Neural progenitor cell (in vitro differentiated cells): ENCODE results near the gene CDV3.

Experiments used
- CTCF ChIP-seq: fragments of 200-600 bp; sonication (generic); IDR thresholded peaks from 2 replicates; pipeline ENCODE4 v1.5.1; 2017; ENCODE audit warnings: antibody characterized with exemption, mild to moderate bottlenecking
- EZH2 ChIP-seq: fragments of 200-600 bp; sonication (generic); IDR thresholded peaks from 2 replicates; pipeline ENCODE4 v1.6.1; 2017; ENCODE audit warnings: antibody characterized with exemption, mild to moderate bottlenecking, moderate library complexity
- EZH2phosphoT487 ChIP-seq: fragments of 200-600 bp; sonication (generic); IDR thresholded peaks from 2 replicates; pipeline ENCODE4 v1.6.1; 2017; ENCODE audit warnings: antibody characterized with exemption

- TF ChIP-seq CTCF, result no peak
- no peak for TF ChIP-seq EZH2phosphoT487
- no peak for TF ChIP-seq EZH2
Measured at GRCh38 chr3:133607816-133608215, 34.3 kb downstream of the CDV3 start.
